ENCODE data around the gene TFDP1.

TFDP1 gene

DNA sequence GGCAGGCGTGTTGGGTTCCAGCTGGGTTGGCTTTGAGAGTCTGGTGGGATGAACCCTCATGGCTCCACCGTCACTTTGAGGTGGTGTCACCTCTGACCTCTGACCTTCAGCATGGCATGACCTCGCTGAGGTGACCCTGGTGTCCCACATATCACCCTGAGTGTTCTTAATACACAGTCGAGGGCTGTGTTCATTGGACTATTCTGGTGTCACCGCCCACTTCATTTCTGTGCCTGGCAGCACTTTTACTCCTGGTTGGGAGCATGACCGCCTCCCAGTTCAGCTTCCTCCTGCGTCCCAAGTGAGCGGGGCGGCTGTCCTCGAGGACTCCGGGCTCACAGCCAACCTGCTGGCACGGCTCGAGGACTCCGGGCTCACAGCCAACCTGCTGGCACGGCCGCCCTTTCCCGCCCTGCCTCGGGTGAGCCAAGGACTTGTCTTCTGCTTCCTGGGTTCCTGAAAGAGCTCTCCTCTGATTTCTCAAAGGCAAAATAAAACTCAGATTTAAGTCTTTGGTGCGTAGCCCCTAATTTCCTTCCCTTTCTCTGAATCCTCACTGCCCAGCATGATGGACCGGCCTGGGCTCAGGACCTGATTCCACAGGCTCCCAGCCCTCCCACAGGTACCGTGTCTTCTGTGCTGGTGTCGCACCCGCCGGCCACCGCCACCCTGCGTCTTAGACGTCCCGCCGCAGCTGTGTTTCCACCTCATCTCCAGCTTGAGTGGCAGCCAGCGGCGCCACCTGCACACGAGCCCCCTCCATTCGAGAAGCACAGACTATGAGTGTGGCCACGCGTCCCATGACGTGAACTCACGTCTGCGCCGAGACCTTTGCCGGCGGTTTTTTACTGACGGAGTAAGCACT is 63.0 kb downstream of the TFDP1 start:
- no peak for DNase-seq (ENCODE audit: low read depth in 3 of 3, low spot score in 1 of 3)

GRCh38 chr13:113648216-113648610 is 63.7 kb downstream of the TFDP1 start:
- DNase-seq (ENCODE audit: low read depth in 3 of 3, low spot score in 1 of 3) = no peak

DNA sequence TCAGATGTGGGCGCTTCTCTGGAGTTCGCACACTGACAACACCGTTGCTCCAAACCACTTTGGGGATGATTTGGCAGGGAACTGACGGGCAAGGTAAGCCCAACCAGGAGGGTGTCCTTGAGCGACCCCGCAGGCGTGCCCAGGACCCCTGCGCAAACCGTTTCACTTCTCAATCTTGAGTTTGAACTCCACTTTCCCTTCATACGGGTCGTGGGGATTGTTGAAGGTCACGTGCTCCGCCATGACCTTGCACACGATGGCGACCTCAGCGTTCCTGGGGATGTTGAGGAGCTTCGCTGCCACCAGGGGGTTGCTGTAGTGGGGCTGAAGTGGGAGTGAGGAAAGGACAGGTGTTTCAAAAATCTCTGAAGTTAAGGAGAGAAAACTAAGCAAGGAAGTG is 64.7 kb downstream of the TFDP1 start:
- no peak for DNase-seq (ENCODE audit: low read depth in 3 of 3, low spot score in 1 of 3)

DNA sequence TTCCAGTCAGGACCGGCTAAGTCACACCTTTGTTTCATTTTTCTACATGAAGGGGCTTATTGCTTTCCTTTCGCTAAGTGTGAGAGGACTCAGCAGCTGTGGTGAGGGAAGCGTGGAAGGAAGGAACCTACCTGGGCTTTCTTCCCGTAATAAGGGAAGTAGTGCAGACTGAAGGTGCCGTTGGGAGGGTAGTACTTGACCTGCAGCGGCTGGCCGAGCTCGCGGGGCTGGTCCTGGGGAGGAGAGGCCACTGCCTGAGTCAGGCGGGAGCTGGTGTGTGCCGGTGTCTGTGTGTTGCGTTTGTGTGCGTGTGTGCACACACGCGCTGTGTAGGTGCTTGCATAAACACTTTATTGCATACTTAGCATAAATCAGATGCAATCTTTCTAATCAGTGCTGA is 65.7 kb downstream of the TFDP1 start:
- DNase-seq (ENCODE audit: low read depth in 3 of 3, low spot score in 1 of 3) = no peak

DNA sequence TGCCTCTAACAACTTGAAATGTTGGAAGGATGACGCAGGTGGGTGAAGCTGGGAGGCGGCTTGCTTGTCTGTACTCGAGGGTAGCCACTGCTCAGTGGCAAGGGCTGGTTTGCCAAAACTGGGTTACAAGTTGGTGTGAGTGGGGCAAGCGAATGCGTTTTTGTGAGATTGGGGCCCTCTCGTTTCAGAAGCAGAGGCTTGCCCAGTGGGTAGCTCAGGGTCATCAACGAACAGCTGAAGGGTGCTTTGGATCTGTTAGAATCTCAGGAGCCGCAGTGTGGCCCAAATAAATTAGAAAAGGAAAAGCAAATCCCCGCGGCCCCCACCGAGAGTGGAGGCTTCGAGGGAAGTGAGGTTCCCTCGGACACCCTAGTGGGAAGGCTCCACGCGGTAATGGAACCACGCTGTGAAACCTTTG is 66.2 kb downstream of the TFDP1 start:
- DNase-seq (ENCODE audit: low read depth in 3 of 3, low spot score in 1 of 3) = no peak

- DNase-seq (ENCODE audit: low read depth in 3 of 3, low spot score in 1 of 3) = no peak
These were observed 67.2 kb downstream of the TFDP1 start for GRCh38 chr13:113651511-113652403.

DNA sequence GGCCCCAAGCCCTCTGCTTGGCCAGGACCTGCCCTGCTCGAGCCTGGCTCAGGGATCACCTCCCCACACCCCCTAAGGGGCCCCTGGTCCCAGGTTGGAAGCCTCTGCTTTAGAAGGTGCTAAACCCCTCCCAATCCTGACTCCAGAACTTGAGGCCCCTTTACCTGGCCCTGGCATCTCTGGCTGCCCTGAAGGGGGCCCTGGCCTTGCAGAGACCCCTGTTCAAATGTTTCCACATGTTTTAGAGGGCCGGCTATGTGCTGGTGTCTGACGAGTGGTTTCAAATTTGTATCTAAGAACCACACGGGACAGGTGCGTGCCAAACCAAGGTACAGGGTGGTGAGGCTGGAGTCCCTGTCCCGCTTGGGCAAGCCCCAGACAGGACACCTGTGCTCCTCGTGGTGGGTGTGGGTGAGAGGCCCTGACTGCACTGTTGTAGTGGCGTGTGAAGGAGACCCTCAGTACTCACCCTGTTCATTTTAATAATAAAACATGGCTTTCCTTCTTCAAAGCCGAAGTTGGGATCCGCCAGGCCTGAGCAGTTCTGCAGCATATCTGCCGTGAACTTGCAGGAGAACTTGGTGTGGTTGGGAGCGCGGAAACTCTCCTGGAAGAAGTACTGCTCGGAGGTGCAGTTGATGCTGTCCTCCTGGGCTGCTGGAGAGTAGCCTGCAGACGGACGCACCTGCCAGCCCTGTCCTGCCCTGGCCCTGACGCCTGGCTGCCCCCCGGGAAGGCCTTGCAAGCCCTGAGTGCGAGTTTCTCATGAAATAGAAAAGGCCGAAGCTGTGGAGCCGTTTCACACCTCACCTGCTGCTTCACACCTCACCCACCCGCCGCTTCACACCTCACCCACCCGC is 68.1 kb downstream of the TFDP1 start:
- no peak for DNase-seq (ENCODE audit: low read depth in 3 of 3, low spot score in 1 of 3)

GRCh38 chr13:113653264-113654174 is 69.0 kb downstream of the TFDP1 start:
- DNase-seq (ENCODE audit: low read depth in 3 of 3, low spot score in 1 of 3) = no peak

DNA sequence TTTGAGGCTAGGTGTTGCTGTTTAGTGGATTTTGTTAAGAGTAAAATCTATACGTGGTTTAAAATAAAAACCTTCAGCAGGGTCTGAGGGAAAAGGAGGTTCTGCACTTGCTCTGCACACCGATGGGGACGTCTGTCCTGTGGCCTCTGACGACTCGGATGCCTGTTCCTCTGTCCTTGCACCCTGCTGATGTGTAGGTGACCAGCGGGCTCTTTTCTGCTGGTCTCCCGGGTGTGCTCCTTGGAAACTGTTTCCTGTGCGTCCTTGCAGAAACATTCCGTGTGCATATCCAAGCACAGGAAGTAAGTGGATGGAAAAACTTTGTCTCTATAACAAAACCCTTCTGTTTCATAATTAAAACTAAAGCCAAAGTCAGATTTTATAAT is 69.6 kb downstream of the TFDP1 start:
- no peak for DNase-seq (ENCODE audit: low read depth in 3 of 3, low spot score in 1 of 3)

GRCh38 chr13:113654591-113655345 is 70.2 kb downstream of the TFDP1 start:
- DNase-seq (ENCODE audit: low read depth in 3 of 3, low spot score in 1 of 3) = no peak

DNA sequence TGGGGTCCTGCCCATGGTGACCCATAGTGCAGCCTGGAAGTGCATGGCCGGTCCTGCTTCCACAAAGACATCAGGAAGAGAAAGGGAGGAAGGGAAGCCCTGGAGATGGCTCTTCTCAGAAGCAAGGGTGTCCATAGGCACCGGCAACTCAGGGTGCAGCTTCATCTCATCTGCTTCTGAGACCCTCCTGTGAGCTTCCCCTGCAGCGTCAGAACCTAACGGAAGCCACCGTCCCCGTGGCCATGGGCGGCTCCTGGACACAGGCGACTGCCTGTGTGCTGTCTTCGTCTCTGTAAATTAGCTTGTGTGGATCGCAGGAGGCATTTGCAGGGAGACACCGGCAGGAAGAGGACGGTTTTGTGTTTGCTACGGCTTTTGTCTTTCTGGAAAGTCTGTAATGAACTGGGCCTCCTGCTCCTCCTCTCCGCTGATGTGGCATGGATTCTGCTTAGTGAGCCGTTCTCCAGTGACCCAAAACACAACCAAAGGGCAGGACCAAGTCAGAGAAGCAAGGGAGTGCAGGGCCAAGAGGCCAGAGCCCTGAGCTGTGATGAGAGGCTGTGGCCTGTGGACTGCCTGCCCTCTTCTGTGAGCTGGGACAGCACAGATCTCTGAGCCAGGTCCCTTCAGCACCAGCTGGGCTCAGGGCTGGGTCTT is 70.9 kb downstream of the TFDP1 start:
- DNase-seq (ENCODE audit: low read depth in 3 of 3, low spot score in 1 of 3) = no peak

DNA sequence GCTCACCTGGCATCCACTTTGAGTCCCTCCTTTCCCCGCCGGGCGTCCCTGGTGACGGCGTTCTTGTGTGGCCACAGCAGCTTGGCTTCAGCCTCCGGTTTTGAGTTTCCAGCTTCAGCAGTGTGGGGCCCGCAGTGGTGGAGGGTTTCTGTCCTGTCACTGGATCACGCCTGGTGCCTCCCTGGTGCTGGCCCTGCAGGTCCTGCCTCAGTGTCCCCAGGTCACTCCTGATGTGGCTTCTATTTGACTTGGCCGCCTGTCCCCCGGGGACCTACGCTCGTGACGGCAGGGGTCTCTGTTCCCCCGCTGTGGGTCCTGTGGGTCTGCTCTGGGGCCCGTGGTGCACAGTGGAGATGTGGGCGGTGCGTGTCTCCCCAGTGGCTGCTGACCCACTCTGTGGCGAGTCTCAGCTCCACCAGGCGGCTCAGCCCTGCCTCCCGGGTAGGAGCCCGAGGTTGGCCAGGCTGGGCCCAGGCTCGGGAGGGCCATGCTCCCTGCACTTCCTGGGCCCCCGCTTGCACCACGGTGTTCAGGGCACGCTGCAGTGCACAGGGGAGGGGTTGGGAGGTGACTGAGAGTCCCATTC is 71.5 kb downstream of the TFDP1 start:
- no peak for DNase-seq (ENCODE audit: low read depth in 3 of 3, low spot score in 1 of 3)

GRCh38 chr13:113656831-113657671 is 72.5 kb downstream of the TFDP1 start:
- no peak for DNase-seq (ENCODE audit: low read depth in 3 of 3, low spot score in 1 of 3)

DNA sequence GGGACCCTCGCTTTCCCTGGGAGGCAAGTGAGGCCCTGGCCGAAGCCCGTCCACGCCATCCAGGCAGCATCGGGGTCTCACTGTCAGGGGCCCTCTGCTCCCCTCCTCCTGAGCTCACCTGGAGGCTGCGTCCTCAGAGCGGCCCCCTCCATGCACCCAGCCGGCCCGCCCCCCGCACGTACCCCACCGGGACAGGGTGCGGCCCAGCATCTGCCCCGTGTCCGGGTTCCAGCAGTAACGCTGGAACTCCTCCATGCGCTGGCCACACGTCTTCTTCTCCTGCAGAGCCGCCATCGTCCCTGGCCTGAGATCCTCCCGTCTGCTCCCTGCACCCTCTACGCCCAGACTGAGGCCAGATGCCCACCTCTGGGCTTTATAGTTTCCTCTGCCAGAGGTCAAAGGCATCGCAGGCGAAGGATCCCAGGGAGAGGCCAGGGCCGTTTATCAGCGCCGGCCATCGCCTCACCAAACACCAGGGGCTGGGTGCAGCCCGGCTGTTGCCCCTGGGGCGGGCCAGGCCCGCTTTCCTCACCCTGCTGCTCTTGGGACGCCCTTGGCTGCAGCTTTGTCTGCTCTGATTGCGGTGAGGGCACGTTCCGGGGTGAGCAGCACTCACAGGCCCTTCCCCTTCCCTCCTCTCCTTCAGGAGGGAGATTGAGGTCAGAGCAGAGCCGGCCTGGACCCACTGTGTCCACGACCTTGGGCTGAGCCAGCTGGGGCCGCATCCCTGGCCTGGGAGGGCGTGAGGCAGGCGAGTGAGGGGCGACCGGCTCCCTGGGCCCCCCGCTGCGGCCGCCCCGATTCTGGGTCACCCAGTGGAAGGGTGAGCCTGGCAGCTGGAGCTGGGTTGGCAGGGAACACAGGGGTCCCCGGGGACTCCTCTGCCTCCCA is 73.5 kb downstream of the TFDP1 start, which contains the start of gene ATP4B:
TSS of gene ATP4B (minus strand) at position 348 of the 891 bp plus-strand sequence. CDS start at position 294, 54 bp downstream.
- DNase-seq (ENCODE audit: low read depth in 3 of 3, low spot score in 1 of 3) = no peak

GRCh38 chr13:113658836-113659235 is 74.3 kb downstream of the TFDP1 start:
- DNase-seq (ENCODE audit: low read depth in 3 of 3, low spot score in 1 of 3) = no peak

- DNase-seq (ENCODE audit: low read depth in 3 of 3, low spot score in 1 of 3) = no peak
These were observed 74.8 kb downstream of the TFDP1 start for GRCh38 chr13:113659337-113659736.

DNA sequence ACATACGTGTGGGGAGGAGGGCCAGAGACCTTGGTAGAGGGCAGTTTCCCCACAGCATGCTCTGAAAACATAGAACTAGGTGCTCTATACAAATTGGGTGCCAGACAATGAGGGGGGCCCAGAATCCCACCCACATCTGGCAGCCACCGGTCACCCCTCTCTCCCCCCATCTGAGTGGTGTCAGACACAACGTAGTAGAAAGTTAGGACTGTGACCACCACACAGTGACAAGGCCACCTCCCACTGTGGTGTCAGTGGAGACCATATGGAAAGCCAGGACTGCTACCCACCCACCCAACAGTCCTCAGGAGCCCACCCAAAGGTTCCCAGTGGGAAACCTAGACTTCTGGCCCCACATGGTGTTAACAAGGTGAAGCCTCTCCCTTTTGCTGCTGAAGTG is 75.5 kb downstream of the TFDP1 start:
- DNase-seq (ENCODE audit: low read depth in 3 of 3, low spot score in 1 of 3) = no peak

Measured in stimulated activated CD4-positive, alpha-beta T cell treated with anti-CD3 and anti-CD28 coated beads, TNF-alpha, amount 100 ng/mL, for 1 hour (primary cell).